GM12864 (cell line): ENCODE results near the gene PSMF1.

ENCODE experiments used
- DNase-seq: peaks from one replicate; pipeline ENCODE4 v3.0.0-alpha.2; 2011; ENCODE audit warnings: low read depth
- H3K4me3 ChIP-seq: 2 replicates; pipeline ENCODE4 v1.5.1; 2011; ENCODE audit warnings: mild to moderate bottlenecking, low read depth, low read length, control low read depth
- TF ChIP-seq, protein P1 (sequence below): IDR thresholded peaks from 2 replicates; pipeline ENCODE4 v1.5.1; 2011; ENCODE audit warnings: low read depth, mild to moderate bottlenecking, moderate library complexity, low read length, control low read depth, inconsistent platforms; ENCODE audit errors: missing control alignments

Gene PSMF1

DNA sequence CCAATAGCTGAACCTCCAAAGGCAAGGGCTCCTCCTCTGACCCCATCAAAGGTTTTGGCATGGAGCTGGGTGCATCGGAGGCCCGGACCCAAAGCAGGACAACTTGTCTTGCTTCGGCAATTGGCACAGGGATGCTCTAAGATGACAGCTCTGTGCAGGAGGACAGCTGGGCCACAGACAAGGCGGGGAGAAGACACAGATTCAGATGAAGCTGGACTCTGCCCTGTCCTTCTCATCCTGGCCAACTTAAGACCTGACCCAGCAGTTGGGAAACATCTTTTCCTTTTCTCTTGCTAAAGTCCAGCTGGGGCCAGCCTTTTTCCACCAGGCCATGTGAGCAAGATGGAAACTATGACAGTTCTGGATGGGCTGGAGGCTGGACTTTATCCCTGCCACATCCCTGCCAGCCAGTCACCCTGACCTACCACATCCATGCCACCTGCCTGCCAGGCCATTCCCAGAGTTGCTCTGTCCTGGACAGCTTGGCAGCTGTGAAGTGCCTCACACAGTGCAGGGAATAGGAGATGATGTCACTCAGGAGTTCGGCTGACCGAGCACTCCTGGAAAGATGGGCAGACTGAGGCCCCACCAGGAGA is 12.7 kb upstream of the PSMF1 start:
- H3K4me3 ChIP-seq: no peak overlapping the region
- DNase-seq: no peak
- TF ChIP-seq, protein P1, sequence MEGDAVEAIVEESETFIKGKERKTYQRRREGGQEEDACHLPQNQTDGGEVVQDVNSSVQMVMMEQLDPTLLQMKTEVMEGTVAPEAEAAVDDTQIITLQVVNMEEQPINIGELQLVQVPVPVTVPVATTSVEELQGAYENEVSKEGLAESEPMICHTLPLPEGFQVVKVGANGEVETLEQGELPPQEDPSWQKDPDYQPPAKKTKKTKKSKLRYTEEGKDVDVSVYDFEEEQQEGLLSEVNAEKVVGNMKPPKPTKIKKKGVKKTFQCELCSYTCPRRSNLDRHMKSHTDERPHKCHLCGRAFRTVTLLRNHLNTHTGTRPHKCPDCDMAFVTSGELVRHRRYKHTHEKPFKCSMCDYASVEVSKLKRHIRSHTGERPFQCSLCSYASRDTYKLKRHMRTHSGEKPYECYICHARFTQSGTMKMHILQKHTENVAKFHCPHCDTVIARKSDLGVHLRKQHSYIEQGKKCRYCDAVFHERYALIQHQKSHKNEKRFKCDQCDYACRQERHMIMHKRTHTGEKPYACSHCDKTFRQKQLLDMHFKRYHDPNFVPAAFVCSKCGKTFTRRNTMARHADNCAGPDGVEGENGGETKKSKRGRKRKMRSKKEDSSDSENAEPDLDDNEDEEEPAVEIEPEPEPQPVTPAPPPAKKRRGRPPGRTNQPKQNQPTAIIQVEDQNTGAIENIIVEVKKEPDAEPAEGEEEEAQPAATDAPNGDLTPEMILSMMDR: no peak

DNA sequence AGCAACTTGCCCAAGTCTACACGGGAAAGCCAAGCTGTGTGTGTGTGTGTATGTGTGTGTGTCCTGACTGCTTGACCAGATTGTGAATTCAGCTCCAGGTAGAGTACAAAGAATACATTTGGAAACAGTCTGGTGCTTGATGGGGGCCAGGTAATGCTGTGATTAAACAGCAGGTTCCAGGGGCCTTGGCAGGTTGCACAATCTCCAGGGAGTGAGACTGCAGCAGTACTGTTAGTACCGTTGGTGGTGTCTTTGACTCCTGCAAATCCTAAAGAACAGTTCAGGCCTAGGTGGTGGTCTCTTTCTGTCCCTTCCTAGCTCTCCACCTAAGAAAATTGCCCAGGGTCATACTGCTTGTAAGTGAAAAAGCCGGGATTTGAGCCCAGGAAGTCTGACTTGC is 11.2 kb upstream of the PSMF1 start:
- H3K4me3 ChIP-seq: no peak overlapping the region
- DNase-seq: no peak
- TF ChIP-seq, protein P1: no peak

DNA sequence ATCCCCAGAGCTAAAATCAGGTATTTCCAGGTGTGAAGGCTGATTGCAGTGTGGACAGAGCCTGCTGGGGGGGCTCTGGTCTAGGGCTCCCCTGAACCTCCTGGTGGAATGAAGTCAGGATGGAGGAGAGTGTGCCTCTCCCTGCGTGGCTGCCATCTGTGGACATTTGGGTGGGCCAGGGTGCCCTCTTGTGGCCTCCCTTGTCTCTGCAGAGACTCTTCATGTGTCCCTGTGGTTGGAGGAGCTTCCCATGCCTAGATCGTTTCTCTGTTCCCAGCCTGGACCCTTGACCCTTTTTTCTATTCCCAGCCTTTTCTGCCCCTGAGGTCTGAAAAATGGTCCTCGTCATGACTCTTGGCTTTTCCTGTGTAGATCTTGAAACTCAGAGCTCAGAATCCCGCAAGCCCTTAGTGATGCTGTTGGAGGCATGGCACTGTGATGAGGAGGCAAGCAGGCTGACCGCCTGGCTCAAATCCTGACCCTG is 9.9 kb upstream of the PSMF1 start:
- TF ChIP-seq, protein P1: peak; percentile 94
- no peak for DNase-seq
- H3K4me3 ChIP-seq: no peak overlapping the region

DNA sequence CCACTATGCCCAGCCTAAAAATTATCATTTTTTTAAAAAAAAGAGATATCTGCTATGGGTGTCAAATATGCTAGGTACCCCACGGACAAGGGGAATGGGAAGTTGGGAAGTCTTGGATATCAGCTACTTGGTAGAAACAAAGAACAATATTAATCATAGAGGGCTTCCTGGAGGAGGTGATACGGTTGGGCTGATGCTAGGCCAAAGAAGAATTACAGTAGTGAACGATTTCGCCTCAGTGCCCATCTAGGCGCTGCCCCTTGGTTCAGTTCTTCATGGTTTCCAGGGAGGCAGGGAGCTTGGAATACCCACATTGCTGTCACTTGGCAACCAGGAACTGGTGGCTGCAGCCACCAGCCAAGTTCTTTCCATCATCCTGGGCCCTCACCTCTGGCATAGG is 5.5 kb upstream of the PSMF1 start:
- no peak overlapping the region for H3K4me3 ChIP-seq
- DNase-seq: no peak
- TF ChIP-seq, protein P1: no peak

DNA sequence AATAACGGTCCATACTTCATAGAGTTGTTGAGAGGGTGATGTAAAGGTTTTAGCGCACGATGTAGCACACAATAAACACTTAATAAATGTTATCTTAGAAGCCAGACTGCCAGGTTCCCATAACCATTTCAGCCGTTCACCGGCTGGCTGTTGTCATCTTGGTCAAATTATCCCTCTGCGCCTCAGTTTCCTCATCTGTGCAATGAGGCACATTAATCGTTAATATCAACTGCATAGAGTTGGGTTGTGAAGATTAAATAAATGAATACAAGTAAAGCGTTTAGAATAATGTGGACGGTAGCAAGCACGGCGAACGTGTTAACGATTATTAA is 432 bp upstream of the PSMF1 start:
- no peak for DNase-seq
- peak overlapping the region; percentile 90 for H3K4me3 ChIP-seq
- TF ChIP-seq, protein P1: no peak

DNA sequence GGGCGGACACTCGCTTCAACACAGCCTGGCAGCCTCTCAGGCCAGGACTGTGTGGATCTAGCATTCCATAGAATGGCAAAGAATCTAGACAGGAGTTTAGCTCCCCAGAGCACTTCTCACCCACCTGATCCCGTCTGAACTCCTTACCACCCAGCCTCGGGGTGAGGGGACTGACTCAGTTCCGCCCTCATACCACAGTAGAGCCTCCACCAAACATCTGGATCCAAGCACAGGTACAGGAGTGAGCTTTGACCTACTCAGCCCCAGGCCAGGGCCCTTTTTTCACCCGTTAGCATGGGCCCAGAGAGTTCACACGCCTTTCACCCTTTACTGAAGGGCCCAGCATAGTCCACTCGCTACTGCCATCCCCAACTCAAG is 715 bp downstream of the PSMF1 start:
- TF ChIP-seq, protein P1: no peak
- DNase-seq: no peak
- peak overlapping the region; percentile 90 for H3K4me3 ChIP-seq

DNA sequence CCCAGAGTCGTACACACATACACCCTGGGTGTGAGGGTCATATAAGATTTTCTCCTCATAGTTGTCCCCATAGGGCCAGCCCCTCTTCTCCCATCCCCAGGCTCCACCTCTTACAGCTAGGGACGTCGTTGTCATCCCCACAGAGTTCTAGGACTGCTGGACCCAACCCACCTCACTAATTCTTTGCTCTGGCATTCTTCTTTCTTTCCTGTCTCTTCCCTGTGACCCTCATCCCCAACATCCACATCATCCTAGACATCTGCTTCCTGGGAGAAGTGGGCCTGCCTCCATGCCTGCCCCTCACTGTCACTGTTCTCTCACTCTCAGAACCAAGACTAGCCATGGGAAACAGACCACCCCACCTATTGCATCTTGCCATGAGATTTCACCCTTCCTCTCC is 1.1 kb downstream of the PSMF1 start:
- no peak for DNase-seq
- TF ChIP-seq, protein P1: no peak
- H3K4me3 ChIP-seq: peak overlapping the region; percentile 90
